Muscle of arm (tissue), 12 donors: ENCODE data around the gene PRKAG2. TPM values are rescaled to one million over a fixed set of nuclear protein-coding genes. Genes with fewer than 3 reads are reported as not detected.

Experiments used
- DNase-seq: peaks from one replicate; pipeline ENCODE4 v3.0.0-alpha.2; 2013
- polyA plus RNA-seq, 12 donors: library from polyadenylated mRNA; unstranded; fragments of 120-200 nt; gene quantifications; one replicate each; pipeline ENCODE4 v1.2.1, GENCODE V29; 2013; ENCODE audit not compliant: insufficient read length in 12 of 12

The PRKAG2 gene
- polyA plus RNA-seq, 12 donors: 9.8 to 21.3 (median 14.0) TPM; not detected in 1

DNA sequence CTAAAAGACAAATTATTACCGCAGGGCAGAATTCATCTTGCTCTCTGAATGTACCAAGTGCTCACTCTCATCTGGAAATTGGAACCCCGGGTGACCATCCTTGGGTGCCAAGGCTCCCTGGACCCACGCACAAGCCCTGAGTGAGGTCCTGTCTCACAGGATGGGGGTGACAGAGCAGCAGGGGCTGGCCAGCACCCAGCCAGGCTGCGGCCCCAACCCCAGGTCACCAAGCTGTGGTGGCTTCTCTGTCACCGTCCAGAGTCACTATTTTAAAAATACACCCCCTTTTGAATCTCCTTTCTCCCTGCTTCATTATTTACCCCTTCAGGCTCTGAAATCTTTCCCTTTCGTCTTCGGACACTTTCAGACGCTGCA, 148.6 kb downstream of the PRKAG2 start:
- no peak for DNase-seq

DNA sequence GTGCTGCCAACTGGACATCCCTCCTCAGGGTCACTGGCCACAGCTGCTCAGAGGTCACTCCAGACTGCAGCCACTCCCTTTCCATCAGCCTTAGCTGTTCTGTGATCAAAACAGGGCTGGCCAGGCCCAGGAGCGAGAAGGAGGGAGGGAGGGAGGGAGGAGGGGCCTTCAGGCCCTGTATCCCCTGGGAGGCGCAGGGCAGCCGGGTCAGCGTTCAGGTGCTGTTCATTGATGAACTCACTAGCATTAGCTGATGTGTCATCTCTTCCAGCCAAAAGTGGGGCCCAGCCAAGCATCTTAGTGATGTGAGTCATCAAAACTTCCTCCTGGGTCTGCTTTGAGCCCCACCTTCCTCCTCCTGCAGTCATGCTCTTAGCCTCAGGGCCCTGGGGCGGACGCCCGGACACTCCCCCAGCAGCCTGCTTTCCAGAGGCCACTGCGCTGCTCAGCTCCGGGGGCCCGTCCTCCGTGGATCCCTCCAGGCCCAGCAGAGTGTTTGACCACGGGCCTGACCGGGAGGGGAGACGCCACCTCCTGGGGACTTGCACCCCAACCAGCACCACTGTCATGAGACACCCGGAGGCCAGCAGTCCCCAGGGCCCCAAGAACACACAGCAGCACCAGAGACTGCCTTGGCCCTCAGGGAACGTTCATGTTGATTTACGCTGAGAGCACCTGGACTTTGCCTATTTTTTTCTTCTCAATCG, 149.2 kb downstream of the PRKAG2 start:
- peak; percentile 88 for DNase-seq

DNA sequence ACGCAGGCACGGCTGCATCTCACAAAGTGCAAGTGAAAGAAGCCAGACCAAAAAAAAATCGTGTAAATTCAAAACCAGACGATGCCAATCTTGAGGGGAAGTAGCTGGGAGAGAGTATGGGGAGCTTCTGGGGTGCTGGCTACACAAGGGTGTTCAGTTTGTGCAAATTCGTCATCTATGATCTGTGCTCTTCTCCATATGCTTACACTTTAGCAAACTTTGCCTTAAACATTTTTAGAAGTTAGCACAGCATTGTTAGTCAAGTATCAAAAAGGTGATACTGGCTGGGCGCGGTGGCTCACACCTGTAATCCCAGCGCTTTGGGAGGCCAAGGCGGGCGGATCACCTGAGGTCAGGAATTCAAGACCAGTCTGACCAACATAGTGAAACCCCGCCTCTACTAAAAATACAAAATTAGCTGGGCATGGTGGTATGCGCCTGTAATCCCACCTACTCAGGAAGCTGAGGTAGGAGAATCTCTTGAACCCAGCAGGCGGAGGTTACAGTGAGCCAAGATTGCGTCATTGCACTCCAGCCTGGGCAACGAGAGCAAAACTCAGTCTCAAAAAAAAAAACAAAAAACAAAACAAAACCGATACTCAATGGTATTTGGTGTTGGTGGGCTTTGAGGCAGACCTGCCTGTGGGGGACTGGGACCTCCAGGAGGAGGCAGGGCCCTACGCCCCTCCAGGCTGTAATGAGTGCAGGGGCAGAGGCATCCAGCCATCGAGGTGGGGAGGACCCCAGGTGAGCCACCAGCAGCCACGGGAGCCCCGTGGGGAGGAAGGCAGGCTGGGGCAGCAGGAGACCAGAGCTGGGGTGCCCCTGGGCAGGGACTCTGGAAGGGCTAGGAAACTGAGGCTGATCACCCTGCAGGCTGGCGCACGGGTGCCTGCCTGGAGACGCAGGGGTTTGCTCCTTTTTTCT, 150.0 kb downstream of the PRKAG2 start:
- no peak for DNase-seq

DNA sequence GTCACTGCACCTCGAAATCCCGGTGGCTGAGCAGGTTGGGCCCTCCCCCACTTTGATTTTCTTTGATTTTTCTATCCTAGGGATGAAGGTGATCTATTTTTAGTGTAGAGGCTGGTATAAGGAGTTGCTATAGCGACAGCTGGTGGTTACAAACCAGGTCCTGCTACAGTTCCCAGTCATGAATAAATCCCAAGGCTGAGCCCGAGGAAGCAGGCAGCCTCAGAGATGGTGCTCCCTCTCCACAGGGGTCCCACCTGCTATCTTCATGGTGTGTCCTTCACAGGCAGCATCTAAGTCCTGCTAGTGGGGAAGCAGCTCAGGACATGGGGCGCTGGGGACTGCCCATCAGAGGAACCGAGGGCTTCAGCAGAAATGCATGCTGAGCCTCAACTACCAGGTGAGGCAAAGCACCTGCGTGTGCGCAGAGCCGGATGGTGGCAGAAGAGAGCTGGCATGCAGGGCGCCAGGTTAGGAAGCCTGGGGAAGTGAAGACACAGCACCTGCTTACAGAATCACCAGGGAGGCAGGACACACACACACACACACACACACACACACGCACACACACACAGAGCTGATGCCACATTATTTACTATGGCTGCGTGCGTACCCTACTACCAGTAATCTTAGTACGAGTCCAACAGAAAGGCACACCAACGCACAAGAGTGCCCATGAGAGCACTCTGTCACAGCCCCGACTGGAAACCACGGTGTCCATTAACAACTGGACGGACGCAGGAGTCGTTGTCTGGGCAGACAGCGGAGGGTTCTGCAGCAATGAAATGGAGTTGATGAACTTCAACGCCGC, 150.9 kb downstream of the PRKAG2 start:
- no peak for DNase-seq

DNA sequence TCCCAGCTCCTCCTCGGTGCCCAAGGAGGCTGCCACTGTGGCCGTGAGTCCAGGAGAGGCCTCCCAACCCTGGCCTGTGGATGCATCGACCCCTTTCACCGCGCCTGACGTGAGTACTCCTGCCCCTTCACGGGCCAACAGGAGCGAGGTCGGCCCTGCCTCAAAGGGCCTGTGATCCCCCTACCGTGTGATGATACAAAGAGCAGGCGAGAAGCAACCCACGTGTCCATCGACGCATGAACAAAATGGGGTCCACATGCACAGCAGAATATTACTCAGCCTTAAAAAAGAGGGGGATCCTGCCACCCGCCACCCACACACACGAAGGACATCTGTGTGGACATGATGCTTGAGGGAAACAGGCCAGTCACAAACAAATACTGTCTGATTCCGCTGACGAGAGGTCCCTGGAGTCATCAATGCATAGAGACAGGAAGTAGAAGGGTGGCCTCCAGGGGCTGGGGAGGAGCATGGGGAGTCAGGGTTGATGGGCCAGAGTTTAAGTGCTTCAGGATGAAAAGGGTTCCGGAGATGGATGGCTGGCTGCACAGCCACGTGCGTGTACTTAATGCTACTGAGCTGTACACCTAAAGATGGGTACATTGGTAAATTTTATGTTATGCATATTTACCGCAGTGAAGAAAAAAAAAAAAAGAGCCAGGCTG, 151.9 kb downstream of the PRKAG2 start:
- no peak for DNase-seq

DNA sequence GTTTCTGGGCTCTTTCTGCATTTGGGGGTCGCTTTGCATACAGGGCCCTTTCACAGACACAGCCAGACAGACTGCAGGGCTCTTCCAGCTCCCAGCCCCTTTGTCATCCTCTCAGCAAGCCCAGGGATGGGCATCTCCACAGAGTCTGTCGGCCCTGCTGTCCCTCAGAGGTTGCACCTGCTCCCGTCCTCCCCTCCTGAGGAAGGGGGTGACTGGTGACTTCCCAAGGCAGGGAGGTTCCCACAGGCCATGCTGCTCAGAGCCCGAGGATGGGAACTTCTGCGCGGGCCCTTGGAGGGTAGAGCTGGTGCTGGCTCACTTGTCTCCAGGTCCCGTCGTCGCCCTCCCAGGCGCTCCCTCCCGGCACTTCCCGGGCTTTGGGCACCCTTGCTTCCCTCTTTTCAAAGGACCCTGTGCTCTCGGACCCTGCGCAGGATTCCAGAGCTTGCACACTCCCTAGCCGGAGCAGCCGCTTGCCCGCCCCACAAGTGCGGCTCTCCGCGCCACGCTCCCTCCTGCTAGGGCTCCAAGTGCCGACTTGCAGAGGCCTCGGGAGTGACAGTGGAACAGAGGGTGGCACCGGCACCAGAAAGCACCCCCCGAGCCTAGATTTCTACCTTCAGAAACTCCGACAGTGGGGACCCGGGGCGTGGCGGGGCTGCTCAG, 152.5 kb downstream of the PRKAG2 start:
- DNase-seq: no peak

DNA sequence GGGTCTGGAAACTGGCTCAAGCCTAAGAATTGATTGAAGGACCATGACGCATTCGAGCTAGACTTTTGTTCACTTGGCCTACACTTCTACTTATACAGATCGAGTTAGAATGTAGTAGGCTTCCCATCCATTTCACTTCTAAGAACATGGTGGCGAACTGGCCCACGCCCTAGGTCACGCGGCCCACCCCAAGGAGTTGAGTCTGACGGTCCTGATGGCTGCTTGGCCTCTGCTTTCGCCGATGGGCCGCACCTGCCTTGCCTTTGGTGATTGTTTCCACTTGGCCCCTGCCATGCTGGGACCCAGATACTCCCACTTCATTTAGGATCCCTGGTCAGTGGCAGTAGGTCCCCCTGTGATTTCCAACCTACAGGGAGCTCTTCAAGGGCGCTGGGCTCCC, 153.6 kb downstream of the PRKAG2 start:
- DNase-seq: no peak

DNA sequence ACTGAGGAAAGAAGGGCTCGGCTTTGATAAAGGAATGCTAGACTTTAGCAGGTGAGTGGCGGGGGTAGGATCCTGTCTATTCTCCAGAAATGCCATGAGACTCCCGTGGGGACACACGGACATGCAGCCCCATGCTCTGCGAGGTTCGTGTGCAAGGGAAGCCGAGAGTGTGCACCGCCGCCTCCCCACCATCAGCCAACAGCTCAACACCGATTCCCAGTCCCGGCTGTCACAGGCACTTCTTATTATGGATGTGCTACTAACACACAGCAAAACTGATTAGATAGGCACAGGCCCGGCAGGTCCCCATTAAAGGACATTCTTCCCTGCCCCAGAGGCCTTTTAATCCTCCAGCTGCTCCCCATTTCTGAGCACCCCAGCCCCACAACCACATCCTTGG, 154.4 kb downstream of the PRKAG2 start:
- DNase-seq: no peak

DNA sequence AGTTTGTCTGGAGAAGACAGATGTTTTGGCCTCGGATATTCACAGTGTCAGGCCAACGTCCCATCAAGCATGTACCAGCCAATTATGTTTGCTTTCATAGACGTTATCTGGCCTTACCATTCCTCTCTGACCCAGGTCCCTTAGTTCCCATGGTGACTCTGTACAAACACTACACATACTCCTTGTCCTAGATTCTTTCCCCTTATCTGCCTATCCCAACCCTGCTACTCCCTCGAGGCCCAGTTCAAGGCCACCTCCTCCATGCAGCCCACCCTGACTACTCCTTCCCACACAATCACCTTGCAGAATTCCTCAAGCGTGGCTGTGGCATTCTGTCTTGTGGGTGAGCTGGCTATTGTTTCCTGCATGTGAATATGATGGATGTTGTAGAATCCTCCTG, 155.2 kb downstream of the PRKAG2 start:
- DNase-seq: no peak

DNA sequence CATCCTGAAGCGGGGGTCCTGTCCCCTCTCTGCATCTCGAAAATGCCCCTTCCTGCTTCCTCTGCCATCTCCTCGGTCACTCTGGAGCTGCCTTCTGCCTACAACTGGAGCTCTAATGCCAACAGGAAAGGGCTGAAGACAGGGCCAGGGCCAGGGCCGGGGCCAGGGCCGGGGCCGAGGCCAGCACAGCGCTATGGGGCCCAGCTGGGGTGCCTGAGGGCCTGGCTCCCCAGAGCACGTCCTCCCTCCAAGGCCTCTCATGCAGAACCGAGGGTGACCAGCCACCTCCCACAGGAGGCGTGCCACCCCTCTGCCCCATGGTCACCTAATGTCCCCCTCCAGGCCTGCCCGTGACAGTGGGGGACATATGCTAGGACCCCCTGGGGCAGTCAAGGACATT, 155.7 kb downstream of the PRKAG2 start:
- DNase-seq: no peak

DNA sequence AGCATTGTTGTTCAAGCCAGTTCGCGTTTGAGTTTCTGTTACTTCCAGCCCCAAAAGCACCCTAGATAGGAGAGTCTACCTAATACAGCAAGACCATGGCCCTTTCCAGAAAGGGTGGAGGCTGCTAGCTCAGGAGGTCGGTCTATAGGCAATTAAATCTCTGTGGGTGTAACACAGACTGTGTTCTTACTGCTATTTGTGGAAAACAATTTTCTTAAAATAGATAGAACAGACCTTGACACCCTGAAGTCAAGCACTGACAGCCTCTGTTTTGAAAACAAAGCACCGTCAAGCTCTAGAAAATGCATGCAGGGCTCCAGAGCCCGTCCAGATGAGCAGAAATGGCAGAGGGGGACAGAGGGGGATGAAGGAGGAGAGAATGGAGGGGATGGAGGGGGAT, 156.6 kb downstream of the PRKAG2 start:
- DNase-seq: no peak

DNA sequence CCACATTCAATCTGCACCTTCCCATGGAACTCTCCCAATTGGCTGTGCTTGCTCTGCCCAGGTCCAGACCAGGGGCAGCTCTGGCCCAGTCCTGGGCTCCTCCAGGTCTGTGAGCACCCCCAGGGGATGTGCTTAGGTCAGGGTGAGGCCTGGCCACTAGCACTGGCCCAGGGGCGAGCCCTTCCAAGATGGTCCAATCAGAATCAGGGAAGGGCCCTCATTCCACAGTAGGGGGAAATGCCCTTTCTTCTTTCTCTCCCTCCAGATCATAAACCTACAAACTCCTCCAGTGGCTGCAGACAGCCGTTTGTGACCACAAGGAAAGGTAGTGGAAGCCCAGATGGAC, 157.0 kb downstream of the PRKAG2 start:
- DNase-seq: no peak

DNA sequence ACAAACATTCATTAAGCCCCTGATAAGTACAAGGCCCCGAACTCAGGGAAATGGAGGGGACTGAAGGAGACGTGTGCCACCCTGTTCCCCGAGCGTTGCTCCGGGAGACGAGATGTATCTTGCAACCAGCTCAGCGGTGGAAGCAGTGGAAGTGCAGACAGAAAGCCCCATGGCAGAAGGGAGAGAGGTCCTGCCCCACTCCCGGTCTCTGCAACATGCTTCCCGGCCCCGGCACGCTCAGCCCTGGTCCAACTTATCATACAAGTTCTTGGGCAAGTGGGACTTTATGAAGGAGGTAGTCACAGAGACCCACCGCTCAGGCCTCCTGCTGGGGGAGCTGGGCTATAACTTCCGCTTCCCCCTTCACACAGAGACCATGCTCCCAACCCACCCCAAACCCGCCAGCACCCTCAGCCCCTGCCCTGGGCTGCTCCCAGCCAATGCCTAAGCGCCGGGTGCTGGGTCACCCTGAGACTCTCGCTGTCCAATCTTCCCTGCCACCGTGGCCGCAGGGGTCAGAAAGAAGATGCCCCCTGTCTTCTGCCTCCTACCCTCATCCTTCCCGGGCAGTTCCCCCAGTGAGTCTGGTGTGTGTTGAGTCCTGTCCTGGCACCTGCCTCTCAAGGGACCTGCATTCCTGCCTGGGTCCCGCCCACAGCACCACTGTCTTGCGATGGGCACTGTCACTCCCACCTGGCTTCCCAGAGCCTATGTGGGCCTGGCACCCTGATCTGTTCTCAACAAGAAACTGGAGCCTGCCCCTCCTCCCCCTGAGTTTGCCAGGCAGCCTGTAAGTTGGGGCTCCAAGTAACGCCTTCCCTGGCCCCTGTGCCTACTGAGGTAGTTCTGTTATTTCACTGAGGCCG, 157.7 kb downstream of the PRKAG2 start:
- DNase-seq: no peak

DNA sequence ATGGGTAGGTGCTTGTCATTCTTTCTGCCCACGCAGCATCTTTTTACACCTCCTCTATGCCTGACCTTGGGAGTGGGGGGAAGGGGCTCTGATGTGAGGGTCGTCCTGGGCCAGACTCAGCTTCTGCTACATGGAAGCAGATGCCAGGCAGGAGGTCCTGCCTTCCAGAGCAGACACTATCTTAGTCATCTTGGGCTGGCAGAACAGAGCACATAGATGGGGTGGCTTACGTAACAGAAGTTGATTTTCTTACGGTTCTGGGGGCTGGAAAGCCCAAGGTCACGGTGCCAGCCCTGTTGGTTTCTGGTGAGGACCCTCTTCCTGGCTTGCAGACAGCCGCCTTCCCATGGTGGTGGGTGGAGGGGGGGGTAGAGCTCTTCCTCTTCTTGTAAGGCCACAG, 159.0 kb downstream of the PRKAG2 start:
- DNase-seq: no peak

DNA sequence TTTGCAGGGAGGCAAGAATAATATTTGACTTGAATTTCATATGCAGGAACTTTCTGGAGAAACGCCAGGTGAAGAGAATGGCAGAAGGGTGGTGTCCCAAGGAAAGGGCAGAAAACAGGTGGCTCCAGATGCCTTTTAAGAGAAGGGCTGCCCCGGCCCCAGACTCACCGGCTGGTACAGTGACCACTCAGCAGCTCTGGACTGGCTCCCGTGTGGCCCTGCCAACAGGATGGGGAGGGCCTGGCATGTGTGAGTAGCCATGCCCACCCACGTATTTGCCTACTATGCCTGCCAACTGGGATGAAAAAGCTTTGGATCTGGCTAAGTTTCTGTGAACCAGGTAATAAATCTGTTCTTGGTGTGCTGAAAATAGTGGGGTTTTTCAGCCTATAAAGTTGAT, 159.5 kb downstream of the PRKAG2 start:
- DNase-seq: no peak

DNA sequence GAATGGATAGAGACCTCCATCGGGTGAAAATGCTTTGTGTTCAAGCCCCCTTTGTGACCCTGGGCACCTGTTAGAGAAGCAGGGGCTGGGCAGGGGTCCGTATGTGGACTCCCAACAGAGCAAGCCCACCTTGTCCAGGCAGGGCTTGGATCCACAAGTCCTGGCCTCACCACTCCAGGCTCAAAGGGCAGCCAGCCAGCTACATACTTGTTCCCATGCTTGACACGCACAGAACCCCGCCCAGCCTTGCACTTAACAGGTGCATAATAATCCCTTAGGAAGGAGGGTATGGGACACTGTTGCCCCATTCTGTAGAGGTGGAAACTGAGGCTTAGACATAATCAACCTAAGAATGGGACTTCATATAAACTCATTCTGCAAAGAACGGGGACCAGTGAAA, 160.6 kb downstream of the PRKAG2 start:
- no peak for DNase-seq

DNA sequence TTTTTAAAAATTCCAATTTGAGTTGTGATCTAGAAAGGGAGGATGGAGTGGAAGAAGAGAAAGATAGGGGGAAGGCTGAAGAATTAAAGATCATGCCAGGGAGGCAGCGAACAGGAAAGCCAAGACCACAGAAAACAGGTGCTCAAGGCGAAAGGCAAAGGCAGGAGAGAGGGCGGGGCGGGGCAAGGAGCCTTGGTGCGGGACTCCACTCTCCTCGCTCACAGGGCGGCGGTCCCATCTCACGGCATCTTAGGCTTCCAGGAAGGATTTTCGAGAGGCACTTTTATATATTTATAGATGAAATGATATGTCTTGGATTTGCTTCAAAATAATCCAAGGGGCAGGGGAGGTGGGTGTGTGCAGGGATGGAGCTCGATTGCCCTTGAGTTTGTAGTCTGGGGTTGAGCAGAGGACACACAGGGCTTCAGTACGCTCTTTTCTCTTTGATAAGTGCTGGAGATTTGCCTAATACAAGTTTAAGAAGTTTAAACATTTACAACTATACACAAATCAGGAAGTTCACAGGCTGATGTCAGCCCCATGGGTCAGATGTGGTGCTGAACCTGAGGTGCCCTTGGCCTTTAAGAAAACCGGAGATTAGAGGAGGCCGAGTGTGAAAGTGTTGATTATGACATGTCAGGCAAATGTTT, 161.1 kb downstream of the PRKAG2 start:
- DNase-seq: no peak

DNA sequence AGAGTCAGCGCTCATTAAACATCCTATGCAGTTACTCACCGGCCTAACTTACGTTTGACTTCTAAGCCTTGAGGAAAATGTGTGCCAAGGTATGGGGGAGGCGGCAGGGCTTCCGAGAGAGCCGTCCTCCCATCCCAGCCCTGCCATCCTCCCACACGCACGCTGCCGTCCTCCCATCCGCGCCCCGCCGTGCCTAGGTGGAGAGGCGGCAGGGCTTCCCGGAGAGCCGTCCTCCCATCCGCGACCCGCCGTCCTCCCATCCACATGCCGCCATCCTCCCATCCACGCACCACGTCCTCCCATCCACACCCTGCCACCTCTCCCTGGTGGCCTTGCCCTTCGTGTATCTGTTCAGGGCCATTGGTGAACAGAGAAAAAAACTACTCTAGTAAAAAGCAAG, 162.7 kb downstream of the PRKAG2 start:
- DNase-seq: no peak

DNA sequence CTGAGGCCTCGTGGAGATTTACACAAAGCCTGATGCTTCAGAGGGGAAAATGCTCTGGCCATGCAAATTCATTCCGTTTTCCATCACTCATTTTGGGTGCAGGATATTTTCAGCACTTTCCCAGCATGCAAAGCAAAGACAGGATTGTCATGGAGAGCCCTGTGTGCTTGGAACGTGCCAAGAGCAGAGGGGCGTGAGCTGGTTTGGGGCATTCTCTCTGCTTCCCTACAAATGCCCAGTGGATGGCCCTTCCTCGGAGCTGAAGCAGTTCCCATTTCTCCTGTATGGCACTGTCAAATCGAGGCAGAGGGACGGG, 164.1 kb downstream of the PRKAG2 start:
- no peak for DNase-seq
